Measurements from ENCODE around the gene LPGAT1. TPM values are rescaled to one million over a fixed set of nuclear protein-coding genes. Genes with fewer than 3 reads are reported as not detected.

LPGAT1 gene
- total RNA-seq, 4 donors from 2014 or later = 168 to 308 (median 203) TPM

- no peak for DNase-seq
- Histone ChIP-seq H3K27ac (no peak overlapping the region), H3K4me3 (replicated peaks in 1 of 3) (no peak overlapping the region), H3K4me1 (peaks cover 0 to 19% of the 10 kb centered on the region in 2 donors), H3K9me3 (no peaks in the 10 kb centered on the region), H3K36me3 (no peaks in the 10 kb centered on the region), H3K27me3 (no peaks in the 10 kb centered on the region)
- WGBS, 2 donors = 80 to 87% methylated on average over 4 of the region's 4 CpGs
- TF ChIP-seq POLR2A (IDR thresholded peaks at IDR 0.05) (no peak), CTCF (IDR thresholded peaks at IDR 0.05) (no peak)
- intact Hi-C loops (cut with DNase I) = no loop called here
Measured at GRCh38 chr1:211708926-211709325, 121.6 kb downstream of the LPGAT1 start.

- H3K36me3 ChIP-seq = no peaks in the 10 kb centered on the region
- peaks cover 0 to 28% of the 10 kb centered on the region in 2 donors for H3K4me1 ChIP-seq
- intact Hi-C loops (cut with DNase I) = no loop called here
- no peak overlapping the region for H3K27ac ChIP-seq
- H3K4me3 ChIP-seq (replicated peaks in 1 of 3) = no peak overlapping the region
- 96 to 97% methylated on average over 6 of the region's 6 CpGs for WGBS, 2 donors
- H3K27me3 ChIP-seq = no peaks in the 10 kb centered on the region
- no peak for DNase-seq
- TF ChIP-seq CTCF (IDR thresholded peaks at IDR 0.05) (no peak), POLR2A (IDR thresholded peaks at IDR 0.05) (no peak)
- H3K9me3 ChIP-seq = no peaks in the 10 kb centered on the region
Measured at GRCh38 chr1:211708006-211708405, 122.6 kb downstream of the LPGAT1 start.

- no peaks in the 10 kb centered on the region for H3K27me3 ChIP-seq
- H3K4me3 ChIP-seq (replicated peaks in 1 of 3) = no peak overlapping the region
- H3K9me3 ChIP-seq = no peaks in the 10 kb centered on the region
- DNase-seq = peak; percentile 49 to 58
- WGBS, 2 donors = 52 to 62% methylated on average over 6 of the region's 6 CpGs
- no peak for TF ChIP-seq POLR2A (IDR thresholded peaks at IDR 0.05)
- TF ChIP-seq CTCF (IDR thresholded peaks at IDR 0.05) = no peak
- H3K4me1 ChIP-seq = peaks cover 0 to 30% of the 10 kb centered on the region in 2 donors
- no peak overlapping the region for H3K27ac ChIP-seq
- intact Hi-C loops (cut with DNase I) = no loop called here
- H3K36me3 ChIP-seq = no peaks in the 10 kb centered on the region
Measured at GRCh38 chr1:211705467-211706091, 125.0 kb downstream of the LPGAT1 start.

GRCh38 chr1:211704543-211704942, 126.0 kb downstream of the LPGAT1 start:
- Histone ChIP-seq H3K4me1 (peaks cover 0 to 30% of the 10 kb centered on the region in 2 donors), H3K27ac (peak overlapping the region in 1 of 3 donors; percentile 75), H3K36me3 (no peaks in the 10 kb centered on the region), H3K27me3 (no peaks in the 10 kb centered on the region), H3K4me3 (replicated peaks in 1 of 3) (no peak overlapping the region), H3K9me3 (no peaks in the 10 kb centered on the region)
- intact Hi-C loops (cut with DNase I) = no loop called here
- DNase-seq = no peak
- WGBS, 2 donors = 94% methylated on average over 3 of the region's 3 CpGs
- TF ChIP-seq POLR2A (IDR thresholded peaks at IDR 0.05) (no peak), CTCF (IDR thresholded peaks at IDR 0.05) (no peak)

GRCh38 chr1:211703812-211704537, 126.6 kb downstream of the LPGAT1 start:
- TF ChIP-seq POLR2A (IDR thresholded peaks at IDR 0.05) = no peak
- no peak for TF ChIP-seq CTCF (IDR thresholded peaks at IDR 0.05)
- intact Hi-C loops (cut with DNase I) = no loop called here
- 32 to 34% methylated on average over 11 of the region's 11 CpGs for WGBS, 2 donors

More at GRCh38 chr1:211703812-211704537, 126.6 kb downstream of the LPGAT1 start:
- Histone ChIP-seq H3K27me3 (no peaks in the 10 kb centered on the region), H3K4me1 (peaks cover under 1 to 32% of the 10 kb centered on the region in 2 donors), H3K27ac (peak overlapping the region; percentile 74 to 84 (median 75)), H3K4me3 (replicated peaks in 1 of 3) (no peak overlapping the region), H3K36me3 (no peaks in the 10 kb centered on the region), H3K9me3 (no peaks in the 10 kb centered on the region)
- peak; percentile 82 to 83 for DNase-seq

All from thyroid gland (tissue), 4 donors.